ENCODE data around the gene SERGEF. TPM values are rescaled to one million over a fixed set of nuclear protein-coding genes. Genes with fewer than 3 reads are reported as not detected.

Gene SERGEF
- total RNA-seq, 4 donors from 2014 or later = 62.2 to 116 (median 83.5) TPM

DNA sequence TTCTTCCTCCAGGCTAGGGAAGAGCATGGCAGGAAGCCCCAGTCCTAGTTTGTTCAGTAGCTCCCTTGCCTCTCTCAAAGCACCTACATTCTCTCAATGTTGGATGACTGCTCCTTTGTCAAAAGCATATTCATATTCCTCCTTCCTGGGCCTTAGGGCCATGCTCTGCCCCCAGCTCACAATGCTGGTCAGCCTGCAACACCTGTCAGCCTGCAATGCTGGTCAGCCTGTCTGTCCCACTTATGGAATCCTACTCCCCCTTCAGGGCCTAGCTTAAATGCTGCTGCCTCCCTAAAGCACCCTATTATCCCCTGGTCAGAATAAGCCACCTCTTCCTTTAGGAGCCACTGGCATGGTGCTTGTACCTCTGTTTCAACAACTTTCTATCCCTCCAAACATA lies 45.2 kb downstream of the SERGEF start:
- Histone ChIP-seq H3K27me3 (no peaks in the 10 kb centered on the region), H3K27ac (no peak overlapping the region), H3K4me1 (no peaks in the 10 kb centered on the region), H3K4me3 (replicated peaks in 1 of 3) (no peak overlapping the region), H3K9me3 (no peaks in the 10 kb centered on the region), H3K36me3 (no peaks in the 10 kb centered on the region)
- no peak for DNase-seq
- intact Hi-C loops (cut with DNase I) = no loop called here
- TF ChIP-seq, protein P1, sequence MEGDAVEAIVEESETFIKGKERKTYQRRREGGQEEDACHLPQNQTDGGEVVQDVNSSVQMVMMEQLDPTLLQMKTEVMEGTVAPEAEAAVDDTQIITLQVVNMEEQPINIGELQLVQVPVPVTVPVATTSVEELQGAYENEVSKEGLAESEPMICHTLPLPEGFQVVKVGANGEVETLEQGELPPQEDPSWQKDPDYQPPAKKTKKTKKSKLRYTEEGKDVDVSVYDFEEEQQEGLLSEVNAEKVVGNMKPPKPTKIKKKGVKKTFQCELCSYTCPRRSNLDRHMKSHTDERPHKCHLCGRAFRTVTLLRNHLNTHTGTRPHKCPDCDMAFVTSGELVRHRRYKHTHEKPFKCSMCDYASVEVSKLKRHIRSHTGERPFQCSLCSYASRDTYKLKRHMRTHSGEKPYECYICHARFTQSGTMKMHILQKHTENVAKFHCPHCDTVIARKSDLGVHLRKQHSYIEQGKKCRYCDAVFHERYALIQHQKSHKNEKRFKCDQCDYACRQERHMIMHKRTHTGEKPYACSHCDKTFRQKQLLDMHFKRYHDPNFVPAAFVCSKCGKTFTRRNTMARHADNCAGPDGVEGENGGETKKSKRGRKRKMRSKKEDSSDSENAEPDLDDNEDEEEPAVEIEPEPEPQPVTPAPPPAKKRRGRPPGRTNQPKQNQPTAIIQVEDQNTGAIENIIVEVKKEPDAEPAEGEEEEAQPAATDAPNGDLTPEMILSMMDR (IDR thresholded peaks at IDR 0.05) = no peak
- TF ChIP-seq POLR2A (IDR thresholded peaks at IDR 0.05) = no peak

DNA sequence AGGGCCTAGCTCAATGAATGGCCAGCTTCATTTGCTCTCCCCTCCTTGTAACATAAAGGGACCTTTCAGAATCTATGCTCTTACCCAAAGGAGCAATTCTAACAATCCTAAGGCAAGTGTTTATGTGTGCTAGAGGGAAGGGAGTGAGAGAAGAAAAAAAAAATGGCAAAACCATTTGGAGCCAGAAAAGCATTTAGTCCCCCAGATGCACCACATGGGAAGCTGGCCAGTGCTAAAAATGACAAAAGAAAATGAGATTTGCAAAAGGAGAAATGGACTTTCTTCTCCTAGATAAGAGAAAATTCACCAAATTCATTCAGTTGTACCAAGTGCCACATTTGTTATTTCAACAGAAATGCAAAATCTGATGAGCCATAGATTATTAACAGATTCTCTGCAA lies 52.8 kb downstream of the SERGEF start:
- intact Hi-C loops (cut with DNase I) = no loop called here
- Histone ChIP-seq H3K27me3 (no peaks in the 10 kb centered on the region), H3K9me3 (no peaks in the 10 kb centered on the region), H3K4me3 (replicated peaks in 1 of 3) (no peak overlapping the region), H3K27ac (no peak overlapping the region), H3K4me1 (no peaks in the 10 kb centered on the region), H3K36me3 (peaks cover 12 to 19% of the 10 kb centered on the region in 2 donors)
- TF ChIP-seq, protein P1 (IDR thresholded peaks at IDR 0.05) = no peak
- no peak for TF ChIP-seq POLR2A (IDR thresholded peaks at IDR 0.05)
- DNase-seq = no peak

DNA sequence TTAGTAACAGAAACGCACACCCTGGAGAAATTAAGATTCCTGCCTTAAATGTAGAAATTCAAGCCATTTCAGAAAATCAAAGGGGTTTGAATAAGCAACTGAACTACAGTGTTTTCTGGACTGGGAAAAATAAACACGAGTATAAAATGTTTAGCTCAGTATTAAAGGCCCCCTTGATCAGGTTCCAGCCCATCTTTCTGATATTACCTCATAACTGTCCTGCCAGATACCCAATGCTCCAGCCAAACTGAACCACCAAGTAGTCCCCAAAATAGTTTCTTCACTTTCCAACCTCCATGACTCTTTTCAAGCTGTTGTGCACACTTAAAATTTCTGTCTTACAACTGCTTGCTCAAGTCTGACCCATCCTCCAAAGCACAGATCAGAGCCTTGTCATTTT lies 54.4 kb downstream of the SERGEF start:
- Histone ChIP-seq H3K9me3 (no peaks in the 10 kb centered on the region), H3K27ac (no peak overlapping the region), H3K27me3 (no peaks in the 10 kb centered on the region), H3K36me3 (peaks cover 12 to 21% of the 10 kb centered on the region in 2 donors), H3K4me1 (peaks cover 0 to 5% of the 10 kb centered on the region in 2 donors), H3K4me3 (replicated peaks in 1 of 3) (no peak overlapping the region)
- TF ChIP-seq, protein P1 (IDR thresholded peaks at IDR 0.05) = no peak
- TF ChIP-seq POLR2A (IDR thresholded peaks at IDR 0.05) = no peak
- DNase-seq = no peak
- intact Hi-C loops (cut with DNase I) = no loop called here
- 79 to 81% methylated on average over 2 of the region's 2 CpGs for WGBS, 2 donors

DNA sequence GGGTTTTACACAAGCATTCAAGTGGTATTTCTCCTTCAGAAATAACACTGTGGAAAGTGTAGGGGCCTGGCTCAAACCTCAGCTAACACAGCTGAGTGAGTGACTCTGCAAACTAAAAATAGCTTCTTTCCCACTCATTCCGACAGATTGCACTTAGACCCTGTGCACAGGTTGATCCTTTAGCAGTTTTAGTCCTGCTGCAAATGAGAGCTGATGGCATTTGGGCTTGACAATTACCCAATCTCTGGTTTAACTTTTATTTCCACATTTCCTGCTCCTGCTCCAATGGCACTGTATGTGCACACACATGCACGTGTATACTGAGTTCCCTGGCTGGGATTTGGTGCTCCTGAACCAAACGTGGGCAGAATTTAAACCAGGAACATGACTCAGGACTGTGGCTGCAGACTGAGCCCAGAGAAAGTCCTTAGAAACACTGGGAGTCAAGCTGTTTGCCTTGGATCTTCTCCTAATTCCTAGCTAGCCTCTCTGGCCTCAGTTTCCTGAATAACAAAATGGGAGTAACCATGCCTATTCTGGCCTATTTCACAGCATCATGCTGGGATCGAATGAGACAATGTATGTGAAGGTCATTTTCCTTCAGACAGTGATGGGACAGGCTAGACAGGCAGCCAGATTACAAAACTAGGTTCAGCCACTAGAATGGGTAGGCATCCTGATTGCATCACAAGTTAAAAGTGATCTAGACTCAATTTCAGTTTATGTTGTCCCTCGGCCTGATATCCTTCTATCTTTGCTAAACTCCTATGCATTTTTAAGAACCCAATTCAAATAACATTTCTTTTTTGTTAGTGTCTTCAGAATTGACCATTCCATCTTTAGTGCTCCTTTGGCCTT lies 58.2 kb downstream of the SERGEF start:
- TF ChIP-seq, protein P1 (IDR thresholded peaks at IDR 0.05) = no peak
- TF ChIP-seq POLR2A (IDR thresholded peaks at IDR 0.05) = no peak
- Histone ChIP-seq H3K4me3 (replicated peaks in 1 of 3) (no peak overlapping the region), H3K4me1 (peaks cover 0 to 5% of the 10 kb centered on the region in 2 donors), H3K36me3 (peaks cover 7 to 17% of the 10 kb centered on the region in 2 donors), H3K27ac (no peak overlapping the region), H3K27me3 (no peaks in the 10 kb centered on the region), H3K9me3 (no peaks in the 10 kb centered on the region)
- WGBS, 2 donors = 64 to 71% methylated on average over 5 of the region's 5 CpGs
- intact Hi-C loops (cut with DNase I) = no loop called here
- DNase-seq = peak in 1 of 2 donors; percentile 12

DNA sequence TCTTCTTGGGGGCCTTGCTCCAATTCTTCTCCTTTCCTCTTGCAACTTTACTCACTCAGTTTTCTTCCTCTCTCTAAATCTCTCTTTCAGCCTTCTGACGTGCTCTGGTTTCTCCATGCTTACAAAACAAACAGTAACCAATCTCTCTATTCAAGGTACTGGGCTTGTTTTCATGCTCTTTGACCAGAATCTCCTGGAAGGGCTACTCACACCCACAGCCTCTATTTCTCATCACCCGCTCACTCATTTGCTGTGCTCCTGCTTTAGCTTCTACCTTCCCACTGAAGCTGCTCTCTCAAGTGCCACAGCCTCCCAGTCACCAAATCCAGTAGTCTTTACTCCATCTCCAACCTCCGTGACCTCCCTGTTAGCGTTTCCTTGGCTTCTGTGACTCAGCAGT lies 60.4 kb downstream of the SERGEF start:
- peaks cover 0 to 5% of the 10 kb centered on the region in 2 donors for H3K4me1 ChIP-seq
- 89% methylated on average over 4 of the region's 4 CpGs for WGBS, 2 donors
- DNase-seq = no peak
- H3K27me3 ChIP-seq = no peaks in the 10 kb centered on the region
- intact Hi-C loops (cut with DNase I) = no loop called here
- H3K9me3 ChIP-seq = no peaks in the 10 kb centered on the region
- no peak overlapping the region for H3K4me3 ChIP-seq (replicated peaks in 1 of 3)
- no peak overlapping the region for H3K27ac ChIP-seq
- peaks cover 5 to 12% of the 10 kb centered on the region in 2 donors for H3K36me3 ChIP-seq
- TF ChIP-seq, protein P1 (IDR thresholded peaks at IDR 0.05) = no peak
- no peak for TF ChIP-seq POLR2A (IDR thresholded peaks at IDR 0.05)
